Jurkat, Clone E6-1 (cell line): ENCODE results near the gene CYTH4.
"Not testable (repeated sequence)": the region's sequence is repeated elsewhere in the genome, so short reads cannot be mapped to it uniquely, and the experiment has no call there.

Experiments used
- DNase-seq: peaks from one replicate; pipeline ENCODE4 v3.0.0-alpha.2; 2011; ENCODE audit warnings: low read depth, low spot score
- H3K4me3 ChIP-seq: 2 replicates; pipeline ENCODE4 v1.5.1; 2011; ENCODE audit warnings: mild to moderate bottlenecking, low read length, control low read depth, moderate library complexity

Gene CYTH4

DNA sequence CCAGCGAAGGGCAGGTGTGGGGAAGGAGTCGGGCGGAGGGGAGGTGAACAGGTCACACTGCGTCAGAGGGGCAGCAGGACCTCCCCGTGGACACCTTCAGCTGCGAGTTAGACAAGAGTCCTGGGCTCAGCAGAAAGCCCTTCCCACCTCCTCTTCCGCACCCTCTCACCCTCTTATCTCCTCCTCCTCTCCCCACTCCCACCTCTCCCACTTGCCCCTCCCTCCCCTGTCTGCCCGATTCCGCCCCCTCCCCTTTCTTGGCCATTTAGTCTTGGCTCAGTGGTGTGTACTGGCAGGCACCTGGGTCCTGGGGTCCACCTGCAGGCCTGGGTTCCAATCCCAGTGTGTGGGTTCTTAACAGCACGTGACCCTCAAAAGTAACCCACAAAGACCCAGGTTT lies 37.2 kb downstream of the CYTH4 start:
- DNase-seq, result no peak
- H3K4me3 ChIP-seq, result no peak overlapping the region

- no peak for DNase-seq
- H3K4me3 ChIP-seq, result no peak overlapping the region
These were observed 38.7 kb downstream of the CYTH4 start for GRCh38 chr22:37320726-37321677.

- no peak for DNase-seq
- no peak overlapping the region for H3K4me3 ChIP-seq
These were observed 42.2 kb downstream of the CYTH4 start for GRCh38 chr22:37324340-37325038.

DNA sequence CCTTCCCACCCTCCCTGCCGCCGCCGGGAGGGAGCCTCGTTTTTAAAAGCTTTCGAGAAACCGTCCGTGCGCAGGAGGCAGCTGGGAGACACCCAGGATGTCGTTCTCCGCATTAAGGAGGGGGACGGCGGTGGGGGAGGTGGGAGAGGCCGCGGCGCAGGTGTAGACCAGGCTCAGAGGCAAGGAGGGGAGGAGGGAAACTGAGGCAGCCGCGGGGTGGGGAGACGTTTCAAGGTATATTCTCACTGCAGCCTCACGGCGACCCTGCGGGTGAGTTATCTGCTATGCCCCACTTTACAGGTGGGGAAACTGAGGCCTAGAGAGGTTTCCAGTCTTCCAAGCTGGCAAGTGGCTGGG lies 42.7 kb downstream of the CYTH4 start:
- no peak for DNase-seq
- no peak overlapping the region for H3K4me3 ChIP-seq

DNA sequence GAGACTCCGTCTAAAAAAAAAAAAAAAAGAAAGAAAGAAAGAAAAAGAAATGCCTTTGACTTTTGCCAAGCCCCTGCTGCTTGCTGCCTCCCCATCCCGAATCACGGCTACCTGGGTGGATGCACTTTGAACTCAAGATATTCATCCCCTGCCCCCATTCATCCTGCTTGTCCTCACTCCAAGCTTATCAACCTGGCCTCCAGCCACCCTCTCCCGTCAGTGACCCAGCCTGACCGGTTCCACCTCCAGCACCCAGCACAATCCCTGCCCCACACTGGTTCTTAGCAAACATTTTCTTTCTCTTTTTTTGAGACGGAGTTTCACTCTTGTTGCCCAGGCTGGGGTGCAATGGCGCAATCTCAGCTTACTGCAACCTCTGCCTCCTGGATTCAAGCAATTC lies 44.4 kb downstream of the CYTH4 start:
- no peak for DNase-seq
- no peak overlapping the region for H3K4me3 ChIP-seq

- no peak overlapping the region for H3K4me3 ChIP-seq
- DNase-seq, result no peak
These were observed 45.7 kb downstream of the CYTH4 start for GRCh38 chr22:37328017-37328416.

DNA sequence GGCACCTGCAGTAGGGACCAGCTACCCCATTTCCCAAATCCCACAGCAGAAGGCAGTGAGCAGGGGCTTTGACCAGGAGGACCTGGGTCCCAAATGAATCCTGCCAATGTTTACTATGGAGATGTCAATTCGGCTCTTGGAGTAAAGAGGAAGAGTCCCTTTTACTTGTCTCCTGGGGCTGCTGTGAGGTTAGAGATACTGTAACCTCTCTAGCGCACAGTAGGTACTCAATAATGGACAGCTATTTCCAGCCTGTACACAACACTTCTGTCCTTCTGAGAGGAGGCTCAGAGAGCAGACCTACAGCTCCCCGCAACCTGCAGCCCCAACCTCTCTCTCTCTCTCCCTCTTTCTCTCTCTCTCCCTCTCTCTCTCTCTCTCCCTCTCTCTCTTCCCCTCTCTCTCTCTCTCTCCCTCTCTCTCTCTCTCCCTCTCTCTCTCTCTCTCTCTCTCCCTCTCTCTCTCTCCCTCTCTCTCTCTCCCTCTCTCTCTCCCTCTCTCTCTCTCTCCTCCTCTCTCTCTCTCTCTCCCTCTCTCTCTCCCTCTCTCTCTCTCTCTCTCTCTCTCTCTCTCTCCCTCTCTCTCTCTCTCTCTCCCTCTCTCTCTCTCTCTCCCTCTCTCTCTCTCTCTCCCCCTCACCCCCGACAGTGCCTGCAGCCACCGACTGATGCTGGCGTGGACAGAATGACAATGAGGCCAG lies 46.4 kb downstream of the CYTH4 start:
- DNase-seq, H3K4me3 ChIP-seq: not testable (repeated sequence)

- H3K4me3 ChIP-seq, result no peak overlapping the region
- no peak for DNase-seq
These were observed 47.2 kb downstream of the CYTH4 start for GRCh38 chr22:37329238-37330140.

DNA sequence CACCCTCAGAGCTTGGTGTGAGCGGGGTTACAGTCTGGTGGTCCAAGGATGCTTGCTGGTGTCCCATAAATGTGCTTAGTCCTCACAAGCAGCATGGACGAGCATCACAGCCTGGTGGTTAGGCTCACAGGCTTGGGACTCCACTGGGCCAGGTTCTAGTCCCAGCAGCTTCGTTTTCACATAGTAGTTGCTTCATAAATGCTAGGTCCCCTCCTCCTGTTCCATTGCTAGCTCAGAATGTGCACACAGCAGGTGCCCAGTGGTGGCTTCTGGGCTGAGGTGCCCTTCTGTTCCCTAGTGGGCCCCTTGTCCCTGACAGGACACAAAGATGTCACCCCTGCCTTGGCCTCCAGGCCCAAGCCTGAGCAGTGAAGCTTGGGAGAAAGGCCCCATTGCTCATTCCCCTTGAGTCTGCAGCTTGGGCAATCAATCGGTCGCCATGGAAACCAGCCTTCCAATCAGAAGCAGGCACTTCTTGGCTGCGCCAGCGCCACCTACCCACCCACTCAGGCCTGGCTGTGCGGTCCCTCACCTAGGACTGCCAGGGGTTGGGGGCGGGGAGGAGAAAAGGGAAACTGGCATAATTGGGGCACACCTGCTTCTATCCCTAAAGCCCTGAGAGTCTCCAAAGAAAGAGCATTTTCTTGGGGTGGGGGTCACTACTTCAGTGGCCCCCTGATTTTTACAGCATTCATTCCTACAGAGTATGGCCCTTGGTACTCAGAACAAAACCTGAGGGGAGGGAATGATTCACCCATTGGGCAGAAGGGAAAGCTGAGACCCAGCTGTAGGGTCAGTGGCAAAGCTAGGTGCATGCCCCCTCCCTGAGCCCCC lies 48.1 kb downstream of the CYTH4 start:
- peak; percentile 77 for DNase-seq
- no peak overlapping the region for H3K4me3 ChIP-seq

GRCh38 chr22:37331034-37331428 lies 48.7 kb downstream of the CYTH4 start:
- DNase-seq, result no peak
- H3K4me3 ChIP-seq, result no peak overlapping the region

DNA sequence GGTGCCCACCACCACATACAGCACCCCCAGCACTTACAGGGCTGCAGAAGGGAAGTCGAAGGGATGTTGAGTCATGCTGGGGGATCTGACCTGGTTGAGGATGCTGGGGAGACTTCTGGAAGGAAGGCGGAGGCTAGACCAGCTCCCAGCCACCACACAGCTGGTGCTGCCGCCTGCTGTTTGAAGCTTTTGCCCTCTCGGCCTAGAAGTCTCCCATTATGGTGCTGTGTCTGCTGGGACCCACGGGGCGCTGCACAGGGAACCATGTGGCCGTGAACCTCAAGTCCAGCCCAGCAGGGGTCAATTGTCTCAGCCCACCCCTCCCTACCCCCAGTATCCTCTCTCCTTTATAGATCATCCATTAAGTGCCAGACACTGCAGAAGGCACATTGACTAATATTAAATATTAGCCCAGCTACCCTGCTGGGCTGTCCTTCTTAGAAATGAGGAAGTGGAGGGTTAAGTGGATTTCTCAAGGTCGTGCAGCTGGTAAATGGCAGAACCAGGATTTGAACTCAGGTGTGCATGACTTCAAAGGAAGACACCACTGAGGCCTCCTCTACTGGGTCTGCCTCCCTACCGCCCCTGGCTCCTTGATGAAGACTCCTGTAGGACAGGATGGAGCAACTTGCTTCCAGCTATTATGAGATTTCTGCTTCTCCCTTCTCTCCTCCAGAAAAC lies 49.7 kb downstream of the CYTH4 start:
- DNase-seq, result no peak
- no peak overlapping the region for H3K4me3 ChIP-seq

GRCh38 chr22:37333724-37334460 lies 51.6 kb downstream of the CYTH4 start:
- H3K4me3 ChIP-seq, result no peak overlapping the region
- DNase-seq, result no peak

GRCh38 chr22:37334461-37334858 lies 52.2 kb downstream of the CYTH4 start:
- DNase-seq, result no peak
- H3K4me3 ChIP-seq, result no peak overlapping the region

- H3K4me3 ChIP-seq, result no peak overlapping the region
- DNase-seq, result no peak
These were observed 52.8 kb downstream of the CYTH4 start for GRCh38 chr22:37334859-37335805.

DNA sequence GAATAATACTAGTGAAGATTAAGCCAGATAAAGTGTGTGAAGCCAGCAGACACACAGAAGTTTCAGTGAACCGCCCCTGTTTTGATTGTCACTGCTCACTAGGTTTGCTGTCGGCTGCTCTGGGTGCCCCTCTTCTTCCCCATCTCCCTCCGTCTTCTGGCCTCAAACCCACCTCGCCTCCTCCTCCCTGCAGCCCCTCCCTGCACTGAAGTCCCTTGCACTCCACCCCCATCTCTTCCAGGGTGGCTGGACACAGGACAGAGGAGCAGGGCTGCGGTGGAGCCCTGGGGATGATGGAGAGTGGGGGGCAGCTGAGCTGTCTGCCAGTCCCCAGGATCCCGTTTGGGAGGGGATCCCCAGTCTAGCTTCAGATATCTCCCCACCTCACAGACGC lies 53.5 kb downstream of the CYTH4 start:
- no peak for DNase-seq
- no peak overlapping the region for H3K4me3 ChIP-seq

DNA sequence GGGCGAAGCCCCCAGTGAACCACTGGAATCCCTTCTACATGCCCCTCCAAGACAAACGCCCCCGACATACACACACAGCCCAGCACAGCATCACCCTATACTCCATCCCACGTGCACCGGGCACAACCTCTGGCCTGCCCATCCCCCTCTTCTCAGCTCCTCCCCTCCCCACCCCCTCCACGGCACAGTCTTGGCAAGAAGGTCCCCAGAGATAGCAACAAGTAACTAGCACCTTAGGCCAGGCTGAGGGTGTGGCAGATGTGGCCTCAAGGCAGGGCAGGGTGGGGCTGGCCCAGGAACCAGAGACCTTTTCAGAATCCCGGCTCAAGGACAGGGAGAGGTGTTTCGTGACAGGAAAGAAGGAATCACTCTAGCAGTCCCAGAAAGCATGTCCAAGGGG lies 54.3 kb downstream of the CYTH4 start:
- no peak overlapping the region for H3K4me3 ChIP-seq
- no peak for DNase-seq
